Measurements from ENCODE around the gene TMEM201.

The TMEM201 gene

DNA sequence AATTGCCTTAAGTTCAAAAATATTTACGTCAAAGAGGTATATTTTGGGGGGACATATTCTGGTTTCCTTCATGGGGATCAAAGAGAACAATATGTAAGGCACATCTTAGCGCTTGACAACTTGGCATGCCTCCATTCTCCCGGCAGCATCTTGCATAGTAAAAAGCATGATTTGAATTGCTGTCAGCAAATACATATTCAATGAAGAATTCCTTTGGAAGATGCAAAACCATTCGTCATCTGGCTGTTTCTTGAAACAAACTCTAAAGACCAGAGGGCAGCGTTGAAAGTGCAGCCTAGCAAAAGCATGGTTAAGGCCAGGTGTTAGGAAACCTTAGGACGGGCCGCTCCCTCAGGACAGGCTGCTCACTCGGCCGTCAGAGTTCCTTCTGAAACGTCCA is 59.5 kb downstream of the TMEM201 start:
- intact Hi-C loops (cut with DNase I): no loop called here

DNA sequence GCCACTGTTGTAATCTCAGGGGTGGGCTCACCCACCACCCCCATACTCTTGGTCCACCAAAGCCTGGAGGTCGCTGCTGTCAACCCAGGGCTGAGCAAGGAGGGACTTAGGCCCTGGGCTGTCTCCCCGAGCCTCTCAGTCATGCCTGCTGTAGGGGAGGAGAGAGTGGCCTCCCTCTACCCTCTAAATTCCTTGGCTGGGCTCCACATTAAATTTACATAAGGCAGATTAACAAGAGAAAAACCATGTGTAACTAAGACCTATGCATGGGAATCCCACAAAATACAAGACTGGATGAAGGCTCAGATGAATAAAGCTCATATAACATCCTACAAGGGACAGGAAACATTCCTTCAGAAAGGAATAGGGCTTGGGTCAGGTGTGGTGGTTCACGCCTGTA is 61.1 kb downstream of the TMEM201 start:
- DNase-seq: no peak
- intact Hi-C loops (cut with DNase I): no loop called here

More for the DNA sequence above, 59.5 kb downstream of the TMEM201 start:
- DNase-seq: no peak

DNA sequence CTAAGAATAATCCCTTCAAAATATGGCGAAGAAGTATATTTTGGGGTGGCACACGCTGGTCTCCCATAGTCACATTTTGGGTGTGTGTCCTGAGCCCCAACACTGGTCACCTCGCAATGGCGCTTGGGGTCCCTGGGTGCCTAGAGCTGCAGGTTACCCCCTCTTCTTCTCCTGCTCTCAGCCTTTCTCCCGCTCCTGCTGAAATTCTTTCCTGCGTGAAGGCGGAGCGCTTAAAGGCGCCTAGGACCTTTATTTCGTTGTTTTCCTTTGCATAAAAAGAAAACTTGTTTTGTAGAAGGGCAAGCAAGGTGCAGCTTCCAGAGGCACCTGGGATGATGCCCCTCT is 62.5 kb downstream of the TMEM201 start:
- intact Hi-C loops (cut with DNase I): no loop called here
- no peak for DNase-seq

DNA sequence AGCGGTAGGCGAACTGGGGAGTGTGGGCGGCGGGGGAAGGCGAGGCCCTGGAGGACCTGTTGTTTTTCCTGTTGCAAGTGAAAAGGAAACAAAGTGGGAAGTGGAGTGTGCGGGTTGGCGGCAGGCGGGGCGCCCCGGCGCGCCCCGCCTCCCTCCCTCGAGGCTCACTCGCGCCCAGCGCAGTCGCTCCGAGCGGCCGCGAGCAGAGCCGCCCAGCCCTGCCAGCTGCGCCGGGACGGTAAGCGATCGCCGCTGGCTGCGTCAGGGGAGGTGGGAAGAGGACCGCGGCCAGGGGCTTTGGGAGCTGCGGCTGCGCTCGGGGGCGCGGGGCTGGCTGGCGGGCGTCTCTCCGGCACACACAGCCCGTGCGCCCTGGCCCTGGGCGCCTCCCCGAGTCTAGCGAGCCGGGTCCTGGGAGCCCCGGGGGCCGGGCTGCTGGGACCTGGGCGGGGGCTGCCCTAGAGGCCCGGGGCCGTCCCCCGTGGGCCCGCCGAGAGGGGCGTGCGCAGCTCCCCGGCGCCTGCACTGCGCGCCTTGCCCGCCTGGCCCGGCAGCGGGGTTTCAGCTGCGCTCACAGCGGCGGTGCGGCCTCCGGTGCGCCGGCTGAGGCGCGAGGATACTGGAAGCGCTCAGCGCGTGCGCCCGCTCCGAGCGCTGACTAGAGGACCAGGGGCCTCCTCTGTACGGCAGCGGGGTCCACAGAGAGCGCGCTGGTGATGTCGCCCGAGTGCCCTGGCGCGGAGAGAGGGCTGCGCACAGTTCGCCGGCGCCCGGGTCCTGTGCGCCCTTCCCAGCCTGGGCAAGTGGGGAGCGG is 63.1 kb downstream of the TMEM201 start, which contains the start of gene PIK3CD:
TSS of gene PIK3CD (plus strand) at position 167 of the 814 bp plus-strand sequence. CDS start 58,725 bp downstream, outside the sequence.
- intact Hi-C loops (cut with DNase I): no loop called here
- peak in 4 of 10 donors; percentile 20 to 86 (median 60) for DNase-seq

DNA sequence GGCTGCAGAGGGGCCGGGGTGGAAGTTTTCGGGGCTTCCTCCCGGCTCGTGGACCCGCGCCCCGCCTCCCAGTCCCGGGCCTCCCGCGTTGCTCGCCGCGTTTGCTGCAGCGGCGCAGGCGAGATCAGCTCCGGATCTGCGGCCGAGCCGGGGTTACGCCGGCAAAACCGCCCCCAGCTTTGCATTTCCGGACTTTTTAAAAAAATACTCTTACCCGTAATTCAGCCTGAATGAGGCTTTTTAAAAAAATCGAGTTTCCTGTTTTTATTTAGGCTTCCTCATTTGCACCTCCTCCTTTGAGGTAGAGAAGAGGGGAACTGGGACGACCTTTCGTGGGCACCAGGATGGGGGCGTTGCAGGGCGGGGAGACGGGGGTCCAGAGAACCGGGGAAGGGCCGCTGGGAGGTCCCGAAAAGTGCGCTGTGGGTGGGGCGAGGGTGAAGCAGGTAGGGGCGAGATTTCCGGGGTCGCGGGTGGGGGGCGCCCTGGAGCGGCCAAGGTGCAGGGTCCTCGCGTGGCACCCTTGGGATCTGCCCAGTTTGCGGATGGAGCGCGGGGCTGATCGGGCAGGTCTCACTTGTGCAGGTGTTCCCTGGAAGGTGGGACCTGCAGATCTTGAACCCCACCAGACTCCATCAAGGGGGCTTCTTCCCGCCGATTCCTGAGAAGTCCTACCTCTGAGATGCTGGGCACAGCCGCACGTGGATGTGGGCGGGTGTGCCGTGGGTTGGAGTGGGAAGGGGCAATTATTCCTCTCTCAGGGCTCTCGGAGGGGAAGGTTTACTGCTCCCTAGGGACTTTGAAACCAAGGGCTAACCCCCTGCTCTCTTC is 63.9 kb downstream of the TMEM201 start:
- intact Hi-C loops (cut with DNase I): no loop called here
- DNase-seq: no peak

DNA sequence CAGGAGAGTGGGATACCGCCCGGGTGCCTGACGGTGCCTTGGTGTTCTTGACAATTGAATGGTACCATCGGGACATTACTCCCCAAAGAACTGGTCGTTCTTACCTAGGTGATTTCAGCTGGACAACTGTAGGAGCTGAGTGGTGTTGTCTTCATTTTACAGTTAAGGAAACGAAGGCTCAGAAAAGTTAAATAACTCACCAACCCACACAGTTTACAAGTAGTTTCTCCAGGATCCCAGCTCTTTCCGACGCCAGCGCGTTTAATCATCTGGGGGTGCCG is 64.4 kb downstream of the TMEM201 start:
- intact Hi-C loops (cut with DNase I): no loop called here
- DNase-seq: no peak

DNA sequence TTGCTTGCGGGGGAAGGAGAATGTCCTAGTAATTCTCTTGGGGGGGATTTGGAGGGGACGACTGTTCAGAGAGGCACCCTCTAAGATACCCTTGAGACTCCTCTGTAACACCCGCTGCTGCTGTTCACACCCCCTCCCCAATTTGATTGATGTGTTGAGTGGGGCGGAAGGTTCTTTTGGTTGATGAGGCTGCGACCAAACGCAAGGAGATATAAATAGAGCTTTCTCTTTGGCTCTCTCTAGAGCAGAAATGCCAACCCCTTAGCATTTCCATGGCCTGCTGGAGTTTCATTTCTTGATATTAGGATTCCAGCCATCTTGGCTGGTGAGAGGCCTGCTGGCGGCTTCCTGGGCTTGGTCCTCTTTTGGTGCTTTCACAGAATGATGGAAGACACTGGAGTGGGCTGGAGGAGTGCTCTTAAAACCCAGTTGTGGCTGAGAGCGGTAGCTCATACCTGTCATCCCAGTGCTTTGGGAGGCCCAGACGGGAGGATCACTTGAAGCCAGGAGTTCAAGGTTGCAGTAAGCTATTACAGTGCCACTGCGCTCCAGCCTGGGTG is 64.9 kb downstream of the TMEM201 start:
- DNase-seq: no peak
- intact Hi-C loops (cut with DNase I): no loop called here

DNA sequence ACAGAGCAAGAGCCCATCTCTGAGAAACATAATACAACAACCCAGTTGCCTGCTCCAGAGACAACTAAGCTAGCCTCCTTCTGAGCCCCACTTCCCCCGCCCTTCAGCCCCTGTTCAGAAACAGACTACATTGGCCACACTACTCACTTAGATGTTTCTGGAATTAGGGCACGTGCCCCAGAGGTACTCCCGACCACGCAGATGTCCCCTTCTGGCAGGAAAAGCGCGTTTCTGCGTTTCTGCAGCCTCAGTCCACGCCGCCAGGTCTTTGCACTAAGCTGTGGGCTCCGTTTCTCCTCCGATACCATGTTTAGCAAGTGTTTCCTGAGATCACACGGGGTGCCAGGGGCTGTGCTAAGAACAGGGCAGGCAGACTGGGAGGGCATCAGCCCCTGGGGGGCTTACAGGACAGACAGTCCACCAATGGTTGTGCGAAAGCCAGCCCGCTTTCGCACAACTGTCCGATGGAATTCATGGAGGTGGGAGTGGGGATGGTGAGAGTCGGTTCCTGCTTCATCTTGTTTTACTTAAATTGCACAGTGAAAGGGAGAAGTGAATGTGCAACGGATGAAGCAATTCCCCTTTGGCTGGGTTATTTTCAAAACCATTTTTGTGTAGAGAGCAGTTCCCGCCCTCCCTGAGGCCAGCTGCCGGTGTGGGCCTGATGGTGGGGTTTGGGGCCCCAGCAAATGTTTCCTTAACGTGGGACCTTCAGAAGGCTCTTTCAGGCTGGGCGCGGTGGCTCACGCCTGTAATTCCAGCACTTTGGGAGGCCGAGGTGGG is 65.5 kb downstream of the TMEM201 start:
- intact Hi-C loops (cut with DNase I): no loop called here
- no peak for DNase-seq

DNA sequence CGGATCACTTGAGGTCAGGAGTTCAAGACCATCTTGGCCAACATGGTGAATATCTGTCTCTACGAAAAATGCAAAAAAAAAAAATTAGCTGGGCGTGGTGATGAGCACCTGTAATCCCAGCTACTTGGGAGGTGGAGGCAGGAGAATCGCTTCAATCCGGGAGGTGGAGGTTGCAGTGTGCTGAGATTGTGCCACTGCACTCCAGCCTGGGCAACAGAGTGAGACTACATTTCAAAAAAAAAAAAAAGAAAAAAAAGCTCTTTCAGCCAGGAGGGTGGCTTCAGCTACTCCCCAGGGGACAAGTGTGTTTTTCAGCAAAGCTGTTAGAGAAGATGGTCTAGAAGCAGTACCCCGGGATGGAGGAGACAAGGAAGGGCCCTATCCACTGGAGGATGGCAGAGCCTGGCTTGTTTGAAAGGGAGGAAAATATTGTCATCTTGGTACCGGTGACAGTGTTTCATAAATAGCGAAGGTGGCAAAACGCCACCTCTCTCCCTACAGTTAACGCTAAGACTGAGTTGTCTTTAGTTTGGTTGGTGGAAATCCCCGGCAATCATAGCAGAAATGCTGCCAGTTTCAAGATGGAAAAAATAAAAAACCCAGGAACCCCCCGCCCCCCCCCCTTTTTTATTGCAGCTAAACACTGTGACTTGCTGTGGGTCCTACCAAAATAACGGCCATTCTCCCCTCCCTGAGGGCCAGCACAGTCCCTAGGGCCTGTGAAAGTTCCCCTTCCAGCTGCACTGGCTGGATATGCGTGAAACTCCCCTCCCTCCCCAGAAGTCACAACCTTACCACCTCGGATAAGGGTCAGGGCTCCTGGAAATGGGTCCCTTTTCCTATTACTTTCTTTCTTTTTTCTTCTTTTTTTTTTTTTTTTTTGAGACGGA is 66.4 kb downstream of the TMEM201 start:
- no peak for DNase-seq
- intact Hi-C loops (cut with DNase I): no loop called here

DNA sequence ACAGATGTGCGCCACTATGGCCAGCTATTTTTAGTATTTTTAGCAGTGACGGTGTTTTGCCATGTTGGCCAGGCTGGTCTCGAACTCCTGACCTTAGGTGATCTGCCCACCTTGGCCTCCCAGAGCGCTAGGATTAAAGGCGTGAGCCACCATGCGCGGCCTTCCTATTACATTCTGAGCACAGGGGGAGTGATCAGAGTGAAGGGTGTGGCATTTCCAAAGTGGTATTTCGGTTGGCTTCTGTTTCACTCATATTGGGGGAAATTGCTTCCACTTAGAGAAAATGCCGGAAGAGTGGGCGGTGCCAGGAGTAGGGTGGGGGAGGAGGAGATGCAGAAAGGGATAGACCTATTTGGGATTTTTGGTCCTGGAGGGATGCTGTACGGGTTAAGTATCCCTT is 67.1 kb downstream of the TMEM201 start:
- DNase-seq: no peak
- intact Hi-C loops (cut with DNase I): no loop called here

DNA sequence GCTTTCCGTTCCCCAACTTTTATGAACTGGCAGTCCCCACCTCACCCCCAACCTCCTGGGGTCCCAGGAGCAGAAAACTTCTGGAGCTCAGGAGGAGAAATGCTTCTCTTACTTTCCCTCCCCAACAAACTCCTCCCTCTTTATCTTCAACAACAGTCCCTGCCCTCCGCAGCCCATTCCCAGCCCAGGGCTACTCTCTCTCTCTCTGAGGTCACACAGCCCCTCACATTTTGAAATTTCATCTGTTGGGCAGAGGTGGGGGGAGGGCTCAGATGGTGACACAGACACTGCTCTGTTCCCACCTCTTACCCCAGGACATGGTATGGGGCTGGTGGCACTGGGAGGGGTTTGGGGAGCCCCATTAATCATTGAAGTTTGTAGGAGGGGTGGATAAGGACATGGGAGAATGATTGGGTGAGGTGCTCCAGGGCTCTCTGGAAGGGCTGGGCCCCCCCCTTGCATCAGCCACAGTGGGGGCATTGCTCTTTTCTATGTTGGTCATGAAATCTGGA is 68.9 kb downstream of the TMEM201 start:
- intact Hi-C loops (cut with DNase I): no loop called here
- DNase-seq: no peak

DNA sequence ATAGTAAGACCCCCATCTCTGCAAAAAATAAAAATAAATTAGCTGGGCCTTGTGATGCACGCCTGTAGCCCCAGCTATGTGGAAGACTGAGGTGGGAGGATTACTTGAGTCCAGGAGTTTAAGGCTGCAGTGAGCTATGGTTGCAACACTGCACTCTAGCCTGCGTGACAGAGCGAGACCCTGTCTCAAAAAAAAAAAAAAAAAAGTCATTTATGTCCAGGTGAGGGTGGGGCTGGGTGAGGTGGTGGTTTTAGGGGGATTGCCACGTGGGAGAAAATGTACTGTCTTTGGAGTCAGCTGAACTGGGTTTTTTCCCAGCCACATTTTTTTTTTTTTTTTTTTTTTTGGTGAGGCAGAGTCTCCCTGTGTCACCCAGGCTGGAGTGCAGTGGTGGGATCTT is 69.5 kb downstream of the TMEM201 start:
- intact Hi-C loops (cut with DNase I): no loop called here
- no peak for DNase-seq

DNA sequence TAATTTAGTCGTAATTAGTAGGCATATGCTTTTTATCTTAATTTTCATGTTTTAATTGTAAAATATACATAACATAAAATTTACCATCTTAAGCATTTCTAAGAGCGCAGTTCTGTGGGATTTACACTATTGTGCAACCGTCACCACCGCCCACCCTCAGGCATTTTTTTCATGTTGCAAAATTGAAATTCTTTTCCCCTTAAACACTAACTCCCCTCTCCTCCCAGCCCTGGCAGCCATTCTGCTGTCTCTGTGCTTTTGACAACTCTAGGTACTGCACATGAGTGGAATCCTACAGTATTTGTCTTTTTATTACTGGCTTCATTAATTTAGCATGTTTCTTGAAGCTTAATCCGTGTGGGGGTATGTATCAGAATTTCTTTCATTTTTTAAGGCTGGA is 70.6 kb downstream of the TMEM201 start:
- DNase-seq: no peak
- intact Hi-C loops (cut with DNase I): no loop called here

DNA sequence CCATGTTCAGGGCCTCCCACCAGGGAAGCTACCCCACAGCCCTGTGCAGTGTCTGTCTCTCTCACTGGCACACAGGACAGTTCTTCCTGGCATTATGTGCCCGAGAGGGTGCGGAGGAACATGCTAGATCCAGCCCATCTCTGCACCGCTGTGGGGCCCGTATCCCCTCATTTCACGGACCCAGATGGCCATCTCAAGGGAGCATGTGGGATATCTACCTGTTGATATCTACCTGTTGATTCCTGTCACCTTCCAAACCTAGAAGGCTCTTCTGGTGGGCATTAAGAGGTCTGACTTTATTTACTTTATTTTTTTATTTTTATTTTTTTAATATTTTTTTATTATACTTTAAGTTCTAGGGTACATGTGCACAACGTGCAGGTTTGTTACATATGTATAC is 74.5 kb downstream of the TMEM201 start:
- DNase-seq: no peak
- intact Hi-C loops (cut with DNase I): no loop called here

Data from posterior cingulate gyrus (tissue), 11 donors.